Activated CD4-positive, alpha-beta T cell treated with anti-CD3 and anti-CD28 coated beads for 36 hours (primary cell): ENCODE measurements around the gene FBXO40. TPM values are rescaled to one million over a fixed set of nuclear protein-coding genes. Genes with fewer than 3 reads are reported as not detected.

Source experiments
- ATAC-seq: fragments of 200-7000 bp; cut with Tn5 transposase; one replicate; pipeline ENCODE4 v1.10.0; 2021; ENCODE audit warnings: mild to moderate bottlenecking, moderate library complexity
- CTCF ChIA-PET: fragments of 350-600 bp; sonication (Branson Sonifier 250); formaldehyde crosslinking; loops from one replicate; lab custom pipeline; 2021; ENCODE audit warnings: antibody characterized with exemption; lab: Charles Lee
- POLR2A ChIA-PET: fragments of 350-600 bp; sonication (Branson Sonifier 250); formaldehyde crosslinking; loops from one replicate; lab custom pipeline; 2021; ENCODE audit warnings: antibody characterized with exemption, inconsistent platforms; lab: Charles Lee
- DNase-seq: peaks from one replicate; pipeline ENCODE4 v3.0.0-alpha.2; 2020
- H3K27ac Mint-ChIP-seq: one replicate; pipeline ENCODE4 v1.8.0; 2021; ENCODE audit warnings: mixed read lengths
- H3K27me3 Mint-ChIP-seq: one replicate; pipeline ENCODE4 v1.8.0; 2021; ENCODE audit warnings: mixed read lengths
- H3K36me3 Mint-ChIP-seq: one replicate; pipeline ENCODE4 v1.8.0; 2021; ENCODE audit warnings: low read depth, mixed read lengths
- H3K4me1 Mint-ChIP-seq: one replicate; pipeline ENCODE4 v1.8.0; 2021; ENCODE audit warnings: mixed read lengths
- H3K4me3 Mint-ChIP-seq: one replicate; pipeline ENCODE4 v1.8.0; 2021; ENCODE audit warnings: mild to moderate bottlenecking, moderate library complexity, mixed read lengths
- H3K9me3 Mint-ChIP-seq: one replicate; pipeline ENCODE4 v1.8.0; 2021; ENCODE audit warnings: low read depth, mixed read lengths
- intact Hi-C, 2 experiments: fragments of 100-400 bp; cut with DNase I in 1 of 2; cut with micrococcal nuclease in 1 of 2; formaldehyde crosslinking; loops; one replicate each; pipeline versions ENCODE4 v1.14.2 to v1.15.1; 2022 to 2024; cut with DNase I, micrococcal nuclease
- total RNA-seq, 2 experiments: library from RNA; stranded (reverse); gene quantifications; one replicate each; pipeline ENCODE4 v1.2.3, GENCODE V29; 2021

FBXO40 gene
- total RNA-seq, 2 experiments from 2014 or later = not detected

DNA sequence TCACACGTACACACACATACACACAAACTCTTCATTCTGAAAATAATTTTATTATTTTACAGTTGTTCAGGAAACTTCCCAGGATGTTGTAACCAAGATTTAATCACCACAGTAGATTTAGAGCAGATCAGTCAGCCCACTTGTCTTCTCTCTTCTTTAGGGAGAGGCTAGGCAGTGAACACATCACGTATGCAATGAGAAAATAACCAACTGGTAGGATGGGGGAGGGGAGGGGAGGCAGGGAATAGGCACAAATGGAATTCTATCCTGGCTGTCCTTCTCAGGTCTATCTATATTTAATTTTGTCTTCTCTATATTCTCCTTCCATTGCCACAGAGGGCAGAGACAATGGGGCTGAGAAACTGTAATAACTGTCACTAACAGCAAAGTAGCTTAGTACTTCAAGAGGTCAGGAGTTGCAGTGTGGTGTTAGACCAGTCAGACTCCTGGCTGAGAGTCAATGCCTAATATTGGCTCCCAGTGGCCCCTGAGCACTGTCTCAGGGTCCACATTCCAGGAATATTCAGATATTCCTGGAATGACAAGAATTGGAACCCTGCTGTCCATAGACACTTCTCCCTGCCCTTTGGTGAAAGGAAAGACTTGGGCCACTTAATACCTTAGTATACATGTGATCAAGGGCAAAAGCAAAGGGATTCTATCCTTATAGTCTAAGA lies 70.1 kb downstream of the FBXO40 start:
- peaks cover 4% of the 10 kb centered on the region for H3K9me3 Mint-ChIP-seq
- DNase-seq (no peak), ATAC-seq (no peak)
- no peak overlapping the region for H3K27ac Mint-ChIP-seq
- peaks cover 31% of the 10 kb centered on the region for H3K36me3 Mint-ChIP-seq
- intact Hi-C loops = loop anchor here (5.0 to 10.0 kb wide), 2 partner anchors 171 to 854 kb away; partner anchors contain the start of genes EAF2 (in 1 of the 2) and IQCB1 (in 1 of the 2)
- peaks cover 27% of the 10 kb centered on the region for H3K4me1 Mint-ChIP-seq
- POLR2A ChIA-PET = no interaction called here
- H3K4me3 Mint-ChIP-seq = no peak overlapping the region
- CTCF ChIA-PET = interaction anchor here (0.7 to 1.3 kb wide), 2 partner anchors 117 to 220 kb away, joined by 3 to 4 read pairs; no protein-coding TSS in a partner anchor
- H3K27me3 Mint-ChIP-seq = no peaks in the 10 kb centered on the region

GRCh38 chr3:121665488-121665887 lies 72.3 kb downstream of the FBXO40 start:
- H3K4me3 Mint-ChIP-seq = no peak overlapping the region
- CTCF ChIA-PET = no interaction called here
- DNase-seq (no peak), ATAC-seq (no peak)
- H3K27ac Mint-ChIP-seq = no peak overlapping the region
- H3K36me3 Mint-ChIP-seq = peaks cover 21% of the 10 kb centered on the region
- peaks cover 4% of the 10 kb centered on the region for H3K9me3 Mint-ChIP-seq
- intact Hi-C loops = loop anchor here in 1 of 2 experiments (10.0 kb wide), 1 partner anchor 169 kb away; the partner anchor contains the start of genes EAF2 and IQCB1
- POLR2A ChIA-PET = no interaction called here
- peaks cover 12% of the 10 kb centered on the region for H3K4me1 Mint-ChIP-seq
- H3K27me3 Mint-ChIP-seq = no peaks in the 10 kb centered on the region

GRCh38 chr3:121667333-121667732 lies 74.2 kb downstream of the FBXO40 start:
- Mint-ChIP-seq H3K27me3 (no peaks in the 10 kb centered on the region), H3K36me3 (peaks cover 24% of the 10 kb centered on the region), H3K4me1 (no peaks in the 10 kb centered on the region), H3K9me3 (no peaks in the 10 kb centered on the region), H3K4me3 (no peak overlapping the region), H3K27ac (no peak overlapping the region)
- intact Hi-C loops = loop anchor here in 1 of 2 experiments (10.0 kb wide), 1 partner anchor 167 kb away; the partner anchor contains the start of genes EAF2 and IQCB1
- no peak for ATAC-seq
- ChIA-PET POLR2A (no interaction called here), CTCF (no interaction called here)
- no peak for DNase-seq

DNA sequence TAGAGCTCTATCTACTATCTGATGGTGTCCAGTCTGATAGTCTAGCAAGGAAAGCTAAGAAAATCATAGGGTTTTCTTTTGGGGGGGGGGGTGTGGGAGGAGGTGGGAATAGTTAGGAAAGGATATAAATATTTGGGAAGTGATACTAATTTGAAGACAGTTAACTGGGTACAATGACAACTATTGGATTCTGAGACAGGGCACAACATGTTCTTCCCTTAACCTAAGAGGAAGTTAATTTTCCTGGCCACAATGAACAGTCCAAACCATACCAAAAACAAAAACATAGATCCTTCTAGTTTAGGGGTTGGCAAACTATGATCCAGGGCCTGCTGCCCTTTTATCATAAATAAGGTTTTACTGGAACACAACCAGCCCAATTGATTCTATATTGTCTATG lies 77.5 kb downstream of the FBXO40 start:
- ATAC-seq (no peak), DNase-seq (no peak)
- CTCF ChIA-PET = interaction anchor here (1.1 kb wide), 1 partner anchor 10 kb away, joined by 3 read pairs; the partner anchor contains the start of gene HCLS1
- Mint-ChIP-seq H3K27ac (no peak overlapping the region), H3K27me3 (no peaks in the 10 kb centered on the region), H3K36me3 (peaks cover 25% of the 10 kb centered on the region), H3K4me1 (no peaks in the 10 kb centered on the region), H3K4me3 (no peak overlapping the region), H3K9me3 (no peaks in the 10 kb centered on the region)
- POLR2A ChIA-PET = no interaction called here
- intact Hi-C loops = no loop called here

- ChIA-PET CTCF (interaction anchor here (1.4 kb wide), 1 partner anchor 21 kb away, joined by 3 read pairs; no protein-coding TSS in a partner anchor), POLR2A (no interaction called here)
- ATAC-seq (no peak), DNase-seq (no peak)
- no peaks in the 10 kb centered on the region for H3K9me3 Mint-ChIP-seq
- H3K27me3 Mint-ChIP-seq = no peaks in the 10 kb centered on the region
- peaks cover 39% of the 10 kb centered on the region for H3K36me3 Mint-ChIP-seq
- intact Hi-C loops = no loop called here
- no peaks in the 10 kb centered on the region for H3K4me1 Mint-ChIP-seq
- no peak overlapping the region for H3K4me3 Mint-ChIP-seq
- no peak overlapping the region for H3K27ac Mint-ChIP-seq
Measured at GRCh38 chr3:121677141-121677540, 84.0 kb downstream of the FBXO40 start.

Other genes starting within 250 kb of the FBXO40 start
- gene POLQ, start 47.4 kb upstream of the FBXO40 start, total RNA-seq = 10 to 100 TPM; 22.8 to 23.4 TPM
- gene ARGFX, start 25.4 kb upstream of the FBXO40 start, total RNA-seq = not detected
- 100 to 1,000 TPM; 200 to 235 TPM for gene HCLS1, start 67.5 kb downstream of the FBXO40 start, total RNA-seq
- gene GOLGB1, start 156.4 kb downstream of the FBXO40 start, total RNA-seq = 10 to 100 TPM; 19.0 to 19.5 TPM
- gene IQCB1, start 241.7 kb downstream of the FBXO40 start, total RNA-seq = 10 to 100 TPM; 41.3 to 42.8 TPM
- gene EAF2, start 241.8 kb downstream of the FBXO40 start, total RNA-seq = 10 to 100 TPM; 12.4 to 12.9 TPM